ENCODE data around the gene KLHL21. TPM values are rescaled to one million over a fixed set of nuclear protein-coding genes. Genes with fewer than 3 reads are reported as not detected.

Gene KLHL21
- total and polyA plus RNA-seq, 2 of the 4 experiments (the other 2 are of a cell fraction) = 12.0 to 36.7 TPM

- DNase-seq = no peak
- no peak for ATAC-seq (ENCODE audit: low read depth)
- CTCF ChIA-PET = no interaction called here
- Histone ChIP-seq H3K4me3 (ENCODE audit: insufficient read depth, low read depth, low read length) (peak overlapping the region; percentile 97), H3K56ac (ENCODE audit: extremely low read depth, insufficient read depth, low read length) (no peak overlapping the region), H4K91ac (ENCODE audit: insufficient read depth, low read depth, low read length) (no peak overlapping the region), H3K27me3 (ENCODE audit: control insufficient read depth, insufficient read depth, low read length) (no peaks in the 10 kb centered on the region), H3K14ac (replicated peaks; ENCODE audit: low read depth, low read length) (peak overlapping the region; percentile 10; the same call in 1 of the 2 replicates), H2BK5ac (ENCODE audit: low read depth, low read length, poor library complexity, severe bottlenecking) (no peak overlapping the region), H3K9ac (ENCODE audit: low read depth, low read length) (peak overlapping the region; percentile 85), H3K27ac (ENCODE audit: insufficient read depth, low read length) (peak overlapping the region; percentile 65), H3K4me2 (ENCODE audit: low read depth, low read length) (peak overlapping the region; percentile 91), H3K23ac (ENCODE audit: low read depth, low read length) (peak overlapping the region; percentile 69; the same call in 1 of the 2 replicates), H4K8ac (ENCODE audit: low read depth in 2 of 2, low read length in 2 of 2) (peak overlapping the region in 1 of 2 experiments; percentile 2; a peak in 1 of 4 replicates), H2AK5ac (ENCODE audit: low read depth, low read length) (no peak overlapping the region; the same call in 1 of the 2 replicates), H4K20me1 (ENCODE audit: insufficient read depth, low read length) (peaks cover 39% of the 10 kb centered on the region), H3K18ac (ENCODE audit: low read depth, low read length) (peak overlapping the region; percentile 52; the same call in 1 of the 2 replicates), H2BK15ac (ENCODE audit: low read depth, low read length) (no peak overlapping the region), H3K36me3 (ENCODE audit: control insufficient read depth, insufficient read depth, low read length) (peaks cover 18% of the 10 kb centered on the region), H2AK9ac (replicated peaks; ENCODE audit: low read depth, low read length, poor library complexity) (peak overlapping the region; percentile 95), H3K79me1 (ENCODE audit: low read depth in 1 of 2, low read length in 2 of 2) (peaks cover 29 to 55% of the 10 kb centered on the region in 2 experiments), H2AFZ (replicated peaks; ENCODE audit: low read length, poor library complexity) (peak overlapping the region; percentile 82), H3K4ac (ENCODE audit: low read depth, low read length) (0 out of 2 replicates have a peak overlapping the region, but pooled peaks have one; percentile 48), H3K4me1 (ENCODE audit: control insufficient read depth, insufficient read depth, low read length) (peaks cover 3% of the 10 kb centered on the region; the same call in 1 of the 2 replicates), H3K9me3 (ENCODE audit: control insufficient read depth, insufficient read depth, low read length) (no peaks in the 10 kb centered on the region), H3K9me1 (ENCODE audit: insufficient read depth, low read length) (no peaks in the 10 kb centered on the region; the same call in 1 of the 2 replicates), H4K5ac (ENCODE audit: low read depth, low read length) (no peak overlapping the region), H2BK20ac (ENCODE audit: low read depth, low read length) (no peak overlapping the region), H2BK120ac (ENCODE audit: low read depth, low read length) (no peak overlapping the region; the same call in 1 of the 2 replicates)
- no peak for TF ChIP-seq MXI1 (IDR thresholded peaks at IDR 0.05; ENCODE audit: borderline replicate concordance, low read depth, low read length)
- TF ChIP-seq FOS (IDR thresholded peaks at IDR 0.05; ENCODE audit: low read depth, low read length) = no peak
- TF ChIP-seq RFX5 (IDR thresholded peaks at IDR 0.05; ENCODE audit: low read depth, low read length) = no peak
- TF ChIP-seq BHLHE40 (IDR thresholded peaks at IDR 0.05; ENCODE audit: low read depth, low read length) = peak; percentile 37; the same call in 1 of the 2 replicates
- BruUV-seq (replicated peaks) = no TSS peak
- intact Hi-C loops (cut with micrococcal nuclease) (no loop called here), dilution Hi-C loops (cut with HindIII; ENCODE audit: low sequenced_read_pairs, unreplicated experiment) (no loop called here), in situ Hi-C loops (cut with MboI; ENCODE audit: low sequenced_read_pairs) (no loop called here)
- WGBS, 2 experiments (ENCODE audit: extremely low coverage in 2 of 2, insufficient read length in 1 of 2) = 1% methylated on average over 18 of the region's 82 CpGs; no CpG with 5 or more reads in 1 of the 2 experiments
- POLR2A ChIA-PET (ENCODE audit: unreplicated experiment) = no interaction called here
Measured at GRCh38 chr1:6614929-6615785, 12.5 kb upstream of the KLHL21 start.
